GM19035 (cell line): ENCODE results near the gene UGT3A1.
A peak's percentile ranks its signal among the peaks of the same experiment; 100 is the strongest.
"Not testable (repeated sequence)": the region's sequence is repeated elsewhere in the genome, so short reads cannot be mapped to it uniquely, and the experiment has no call there.

Experiments used
- ATAC-seq: cut with Tn5 transposase; IDR thresholded peaks from one replicate; pipeline ENCODE4 v1.9.1; 2021; ENCODE audit not compliant: unreplicated experiment

Gene UGT3A1

GRCh38 chr5:35988529-35988928, 2.7 kb downstream of the UGT3A1 start:
- ATAC-seq = no peak

DNA sequence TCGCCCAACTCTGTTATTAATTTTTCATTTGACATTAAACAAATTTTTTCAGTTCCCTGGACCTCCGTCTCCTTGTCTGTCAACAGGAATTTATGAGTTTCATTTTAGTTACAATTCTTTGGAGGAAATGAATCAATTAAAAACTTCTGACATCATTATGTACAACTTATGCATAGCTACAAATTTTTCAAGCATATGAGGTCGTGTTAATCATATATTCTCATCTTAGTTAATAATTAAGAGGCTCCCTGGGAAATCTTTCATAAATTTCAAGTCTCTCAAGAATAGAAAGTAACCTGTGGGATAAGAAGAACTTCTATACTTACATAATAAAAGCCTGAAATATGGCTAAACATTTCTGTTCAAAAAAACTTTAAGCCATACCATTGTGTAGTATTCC, 3.4 kb downstream of the UGT3A1 start:
- no peak for ATAC-seq

- ATAC-seq = no peak
Measured at GRCh38 chr5:35979715-35980114, 11.5 kb downstream of the UGT3A1 start.

GRCh38 chr5:35976859-35977258, 14.3 kb downstream of the UGT3A1 start:
- not testable (repeated sequence) for ATAC-seq

- no peak for ATAC-seq
Measured at GRCh38 chr5:35974570-35974969, 16.6 kb downstream of the UGT3A1 start.

DNA sequence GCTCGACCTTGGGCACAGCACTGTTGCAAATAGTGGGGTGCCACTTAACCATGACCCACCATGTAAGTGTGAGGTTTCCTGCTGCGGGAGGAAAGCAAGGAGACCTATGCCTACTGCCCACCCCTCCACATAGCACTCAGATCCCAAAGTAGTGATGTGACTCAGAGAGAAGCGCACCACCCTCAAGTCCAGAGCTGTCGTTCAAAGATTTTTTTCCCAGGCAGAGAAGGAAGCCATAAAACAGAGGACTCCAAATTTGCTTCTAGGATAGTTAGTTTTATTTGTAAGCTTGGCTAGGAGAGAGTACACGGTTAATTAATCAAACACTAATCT, 19.3 kb downstream of the UGT3A1 start:
- no peak for ATAC-seq

DNA sequence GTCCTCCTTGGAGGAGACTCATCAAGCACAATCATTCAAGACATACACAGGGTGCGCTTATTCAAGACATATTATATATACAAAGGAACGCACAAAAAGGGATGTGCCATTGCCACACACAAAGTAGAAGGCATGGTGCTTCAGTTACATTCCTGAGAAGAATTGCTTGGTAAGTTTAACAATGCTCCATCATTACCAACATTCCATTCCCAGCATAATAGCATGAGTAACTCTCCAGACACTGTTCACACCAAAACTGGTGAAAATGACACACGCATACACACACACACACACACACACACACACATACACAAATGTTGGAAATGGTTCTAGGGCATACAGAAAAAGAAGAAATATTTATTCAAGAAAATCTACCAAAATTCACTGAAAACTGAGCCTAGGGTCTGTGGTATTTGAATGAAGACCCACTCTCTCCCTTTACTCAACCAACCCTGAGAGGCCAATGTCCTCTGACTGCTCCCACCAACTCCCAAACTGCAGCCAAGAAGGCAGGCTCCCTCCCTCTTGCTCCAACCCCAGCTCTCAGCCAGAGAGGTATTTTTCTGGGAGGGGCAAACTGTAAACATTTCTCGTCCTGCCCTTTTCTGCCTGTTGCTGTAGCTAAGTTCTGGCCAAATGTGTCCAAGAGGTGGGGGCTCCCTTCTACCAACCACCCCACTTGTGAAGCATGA, 19.9 kb downstream of the UGT3A1 start:
- ATAC-seq = no peak

DNA sequence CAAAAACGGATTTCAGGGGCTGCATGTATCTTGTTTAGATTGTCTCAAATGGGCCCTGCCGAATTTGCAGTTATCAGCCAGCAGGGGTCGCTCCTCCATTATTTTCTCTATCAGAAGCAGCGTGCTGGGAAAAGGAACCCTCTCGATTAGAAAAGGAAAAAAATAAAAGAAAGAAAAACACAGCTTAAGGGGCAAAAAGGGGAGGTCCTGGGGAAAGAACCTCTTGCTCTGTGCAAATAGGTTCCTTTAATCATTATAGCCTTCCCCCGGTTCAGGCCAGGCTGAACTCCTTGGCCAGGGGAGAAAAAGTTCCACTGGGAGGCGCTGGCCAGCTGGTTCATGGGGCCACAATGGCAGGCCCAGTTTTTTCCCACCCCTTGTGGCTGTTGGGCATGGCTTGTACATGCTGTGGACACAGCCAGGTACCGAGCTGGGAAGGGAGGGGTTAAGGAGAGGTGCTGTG, 27.8 kb downstream of the UGT3A1 start:
- ATAC-seq = no peak

GRCh38 chr5:35960328-35960727, 30.9 kb downstream of the UGT3A1 start:
- no peak for ATAC-seq

DNA sequence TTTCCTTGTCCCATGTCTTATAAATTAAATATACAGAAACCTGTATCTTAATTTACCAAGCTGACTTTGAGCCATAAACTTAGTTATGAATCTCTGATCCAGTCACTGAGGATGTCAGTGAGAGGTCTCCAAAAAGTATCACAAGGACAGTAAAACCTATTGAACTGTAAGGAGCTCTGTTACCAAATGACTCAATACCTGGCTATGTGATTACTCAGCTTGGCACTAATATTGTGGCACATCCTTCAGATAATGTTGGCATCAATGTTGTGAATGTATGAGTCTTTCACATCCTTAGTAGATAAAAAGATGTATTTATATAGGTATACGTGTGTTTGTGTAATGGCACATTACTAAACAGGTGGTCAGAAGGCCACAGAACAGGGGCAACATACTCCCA, 34.8 kb downstream of the UGT3A1 start:
- ATAC-seq = no peak

DNA sequence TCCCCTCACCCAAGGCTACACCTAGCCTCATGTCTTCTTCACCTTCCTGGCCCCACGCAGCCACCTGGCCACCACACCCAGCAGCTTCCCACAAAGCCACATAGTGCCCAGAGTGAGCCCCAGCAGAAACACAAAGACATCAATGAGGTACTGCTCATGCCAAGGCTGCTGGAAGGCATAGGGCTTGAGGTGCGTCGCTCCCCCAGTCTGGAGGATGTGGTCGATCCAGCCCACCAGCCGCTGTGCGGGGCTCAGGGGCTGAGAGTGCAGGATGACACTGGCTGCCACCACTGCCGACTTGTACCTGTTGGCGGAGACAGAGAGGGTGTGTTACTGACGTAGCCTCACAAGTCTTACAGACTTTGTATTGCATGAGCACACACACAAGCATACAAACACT, 37.0 kb downstream of the UGT3A1 start:
- no peak for ATAC-seq

DNA sequence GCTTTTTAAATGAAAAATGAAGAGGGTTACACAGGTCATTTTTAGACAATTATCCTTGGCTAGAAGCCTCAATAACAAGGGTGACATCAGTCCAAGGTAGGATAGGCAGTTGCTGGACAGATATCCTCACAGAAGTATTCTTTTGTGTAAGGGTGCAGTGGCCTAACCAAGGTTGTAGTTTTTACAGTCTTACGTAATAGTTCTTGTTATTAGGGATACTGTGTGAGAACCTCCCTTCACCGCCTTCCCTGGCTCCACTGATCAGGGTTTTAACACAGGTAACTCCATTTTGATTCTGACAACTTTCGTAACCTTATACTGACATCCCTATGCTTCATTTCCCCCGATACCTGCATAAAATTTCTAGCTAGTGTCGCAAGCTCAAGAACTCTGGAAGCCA, 44.1 kb downstream of the UGT3A1 start:
- ATAC-seq = no peak

GRCh38 chr5:35939639-35940038, 51.6 kb downstream of the UGT3A1 start:
- no peak for ATAC-seq

GRCh38 chr5:35938568-35939227, 52.5 kb downstream of the UGT3A1 start, which contains the start of gene CAPSL:
TSS of gene CAPSL (minus strand) at chr5:35938622. CDS start at chr5:35921120, 17,502 bp downstream.
- ATAC-seq = no peak

- peak; percentile 77 for ATAC-seq
Measured at GRCh38 chr5:35926389-35927051, 64.7 kb downstream of the UGT3A1 start.

- ATAC-seq = no peak
Measured at GRCh38 chr5:35924950-35925722, 66.1 kb downstream of the UGT3A1 start.

GRCh38 chr5:35924122-35924949, 66.9 kb downstream of the UGT3A1 start:
- no peak for ATAC-seq

- no peak for ATAC-seq
Measured at GRCh38 chr5:35922468-35922867, 68.7 kb downstream of the UGT3A1 start.

GRCh38 chr5:35921930-35922329, 69.3 kb downstream of the UGT3A1 start:
- no peak for ATAC-seq

DNA sequence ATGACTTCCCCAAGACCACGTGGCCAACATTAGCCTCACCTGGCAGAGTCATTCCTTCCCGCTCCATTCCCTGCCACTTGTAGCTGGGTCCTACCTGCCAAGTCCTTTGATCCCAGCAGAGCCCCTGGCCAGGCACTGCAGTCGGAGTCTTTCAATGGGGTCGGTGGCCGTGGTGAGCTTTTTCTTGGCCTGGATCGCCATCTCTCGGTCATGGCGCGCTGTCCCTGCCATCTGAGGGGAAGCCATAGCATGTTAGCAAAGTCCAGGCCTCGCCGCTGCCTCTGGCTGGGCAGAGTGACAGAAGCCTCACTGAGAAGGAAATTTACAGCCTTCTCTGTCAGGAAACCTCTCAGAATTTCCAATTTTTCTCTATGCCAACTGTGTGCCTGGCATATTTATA, 70.3 kb downstream of the UGT3A1 start:
- ATAC-seq = no peak

DNA sequence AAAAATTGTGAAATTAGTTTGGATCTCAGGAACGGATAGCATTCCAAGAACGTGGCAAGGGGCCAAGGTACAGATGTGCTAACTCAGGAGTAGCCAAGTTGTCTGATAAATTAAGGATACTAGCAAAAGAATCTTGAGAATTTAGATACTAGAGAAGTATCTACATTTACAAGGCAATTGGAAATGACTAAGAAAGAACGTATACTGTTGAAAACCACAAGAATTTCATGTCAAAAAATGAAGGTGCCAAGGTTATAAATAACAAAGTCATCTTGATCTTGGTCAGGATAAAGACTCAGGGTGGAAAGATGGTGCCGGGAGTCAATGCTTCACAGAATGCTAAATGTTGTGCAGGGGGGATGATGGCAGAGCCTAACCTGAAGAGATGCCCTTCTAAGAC, 72.0 kb downstream of the UGT3A1 start:
- no peak for ATAC-seq
